B cell (primary cell): ENCODE results near the gene CYP26A1. TPM values are rescaled to one million over a fixed set of nuclear protein-coding genes. Genes with fewer than 3 reads are reported as not detected.

Source experiments
- ATAC-seq: fragments of 200-7000 bp; cut with Tn5 transposase; one replicate; pipeline ENCODE4 v1.10.0; 2021; ENCODE audit warnings: low read depth, mild to moderate bottlenecking, moderate number of reproducible peaks, moderate library complexity
- CTCF ChIA-PET: fragments of 350-600 bp; sonication (Branson Sonifier 250); formaldehyde crosslinking; loops from one replicate; lab custom pipeline; 2021; ENCODE audit warnings: antibody characterized with exemption, inconsistent platforms; lab: Charles Lee
- POLR2A ChIA-PET: fragments of 350-600 bp; sonication (Branson Sonifier 250); formaldehyde crosslinking; loops from one replicate; lab custom pipeline; 2021; ENCODE audit warnings: antibody characterized with exemption; lab: Charles Lee
- DNase-seq: peaks from one replicate; pipeline ENCODE4 v3.0.0; 2013
- H2AFZ ChIP-seq: 2 replicates; pipeline ENCODE4 v1.6.1; 2012; ENCODE audit warnings: mild to moderate bottlenecking, low read depth, low read length; ENCODE audit not compliant: insufficient read depth, poor library complexity, severe bottlenecking
- H3K27ac ChIP-seq, 2 donors: 1 replicate in 1 of 2; 2 replicates in 1 of 2; pipeline ENCODE4 v1.5.1; 2012 to 2013; ENCODE audit warnings: low read length in 2 of 2, mild to moderate bottlenecking in 2 of 2, moderate library complexity in 1 of 2
- H3K27me3 ChIP-seq, 4 experiments: fragments of 200-600 bp in 1 of 4; sonication (generic) in 1 of 4; replicated peaks in 1 of 4; 1 replicate in 2 of 4; 2 replicates in 2 of 4; pipeline versions ENCODE4 v1.6.1 to v1.7.0; 2013 to 2016; ENCODE audit warnings: low read length in 3 of 4, mild to moderate bottlenecking in 2 of 4, mixed read lengths in 1 of 4, moderate library complexity in 1 of 4; ENCODE audit not compliant: insufficient read depth in 4 of 4, control insufficient read depth in 3 of 4; ENCODE audit errors: control extremely low read depth in 1 of 4
- H3K36me3 ChIP-seq, 2 experiments: replicated peaks in 1 of 2; 1 replicate in 1 of 2; 2 replicates in 1 of 2; pipeline versions ENCODE4 v1.6.1 to v1.7.1; 2013; ENCODE audit warnings: low read length in 1 of 2; ENCODE audit not compliant: insufficient read depth in 2 of 2, control insufficient read depth in 1 of 2; ENCODE audit errors: control extremely low read depth in 1 of 2, extremely low read depth in 1 of 2
- H3K4me1 ChIP-seq, 2 donors: fragments of 200-600 bp in 1 of 2; sonication (generic) in 1 of 2; 1 replicate in 1 of 2; 2 replicates in 1 of 2; pipeline versions ENCODE4 v1.5.1 to v1.6.1; 2013 to 2017; ENCODE audit warnings: low read length in 2 of 2; ENCODE audit not compliant: control insufficient read depth in 2 of 2, insufficient read depth in 2 of 2
- H3K4me2 ChIP-seq: replicated peaks from 2 replicates; pipeline ENCODE3; 2012; ENCODE audit warnings: mild to moderate bottlenecking, low read depth, low read length; ENCODE audit not compliant: poor library complexity, severe bottlenecking
- H3K4me3 ChIP-seq, 5 experiments: fragments of 200-600 bp in 1 of 5; sonication (generic) in 1 of 5; 1 replicate in 3 of 5; 2 replicates in 2 of 5; pipeline versions ENCODE4 v1.5.1 to v1.7.0; 2011 to 2016; ENCODE audit warnings: low read length in 4 of 5, mild to moderate bottlenecking in 4 of 5, low read depth in 2 of 5, control low read depth in 1 of 5, moderate library complexity in 1 of 5; ENCODE audit not compliant: insufficient read depth in 1 of 5; ENCODE audit errors: control extremely low read depth in 1 of 5, extremely low read depth in 1 of 5
- H3K79me2 ChIP-seq: fragments of 200-600 bp; sonication (generic); one replicate; pipeline ENCODE4 v1.6.0; 2016; ENCODE audit warnings: low read length; ENCODE audit not compliant: control insufficient read depth, insufficient read depth
- H3K9ac ChIP-seq: fragments of 200-600 bp; sonication (generic); 2 replicates; pipeline ENCODE4 v1.6.1; 2017; ENCODE audit warnings: mild to moderate bottlenecking, low read length, moderate library complexity
- H3K9me3 ChIP-seq, 3 donors: one replicate each; pipeline versions ENCODE4 v1.6.1 to v1.7.1; 2013; ENCODE audit warnings: low read length in 2 of 3; ENCODE audit not compliant: control insufficient read depth in 2 of 3, insufficient read depth in 1 of 3; ENCODE audit errors: control extremely low read depth in 1 of 3
- H4K20me1 ChIP-seq: 2 replicates; pipeline ENCODE4 v1.6.0; 2012; ENCODE audit warnings: mild to moderate bottlenecking, low read length; ENCODE audit not compliant: insufficient read depth, control insufficient read depth, poor library complexity, severe bottlenecking
- H3K27ac Mint-ChIP-seq: one replicate; pipeline ENCODE4 v1.8.0; 2021; ENCODE audit warnings: mixed read lengths
- H3K27me3 Mint-ChIP-seq: one replicate; pipeline ENCODE4 v1.8.0; 2021; ENCODE audit warnings: mixed read lengths
- H3K4me1 Mint-ChIP-seq: one replicate; pipeline ENCODE4 v1.8.0; 2021; ENCODE audit warnings: mixed read lengths
- H3K4me3 Mint-ChIP-seq: one replicate; pipeline ENCODE4 v1.8.0; 2021; ENCODE audit warnings: mixed read lengths
- H3K9me3 Mint-ChIP-seq: one replicate; pipeline ENCODE4 v1.8.0; 2022; ENCODE audit warnings: mixed read lengths; ENCODE audit not compliant: insufficient read depth
- CTCF ChIP-seq: fragments of 200-600 bp; IDR thresholded peaks from one replicate; pipeline ENCODE4 v1.8.0; 2022; ENCODE audit warnings: antibody characterized with exemption, mild to moderate bottlenecking
- EZH2 ChIP-seq: IDR thresholded peaks from 2 replicates; pipeline ENCODE4 v1.6.1; 2012; ENCODE audit warnings: borderline replicate concordance, low read depth, mild to moderate bottlenecking, moderate library complexity, low read length; ENCODE audit not compliant: insufficient read depth, poor library complexity, severe bottlenecking
- WGBS: methylation state at CpG from one replicate; pipeline ENCODE4 v1.1.5; 2013; ENCODE audit warnings: missing lambda C conversion rate; ENCODE audit not compliant: insufficient coverage; 5-methylcytosine and 5-hydroxymethylcytosine counted together
- intact Hi-C: fragments of 100-400 bp; cut with micrococcal nuclease; formaldehyde crosslinking; loops from one replicate; pipeline ENCODE4 v1.10.0; 2022
- polyA plus RNA-seq: library from polyadenylated mRNA; depleted of rRNA; stranded (reverse); fragments of >200 nt; gene quantifications from 2 replicates; pipeline ENCODE4 v1.2.3, GENCODE V29; 2012
- total RNA-seq, 2 donors: library from RNA; stranded (reverse); fragments of 120-200 nt in 1 of 2; gene quantifications; 1 replicate in 1 of 2; 2 replicates in 1 of 2; pipeline versions ENCODE4 v1.2.3 to v1.2.4, GENCODE V29; 2013 to 2022

Gene CYP26A1
- total and polyA plus RNA-seq, 2 donors (not counting 1 experiment from before 2014, with no cell fraction given): not detected

- POLR2A ChIA-PET: no interaction called here
- H3K4me1 Mint-ChIP-seq: peaks cover 8% of the 10 kb centered on the region
- Histone ChIP-seq H3K36me3 (no peaks in the 10 kb centered on the region), H3K4me1 (peaks cover 0 to 5% of the 10 kb centered on the region in 2 donors), H2AFZ (peak overlapping the region; percentile 23), H4K20me1 (no peaks in the 10 kb centered on the region), H3K27ac (no peak overlapping the region), H3K27me3 (peaks cover 0 to 28% (median 12%) of the 10 kb centered on the region in 4 experiments), H3K4me3 (no peak overlapping the region), H3K9me3 (peaks cover 0 to 6% (median 0%) of the 10 kb centered on the region in 3 donors), H3K79me2 (no peaks in the 10 kb centered on the region), H3K4me2 (peak overlapping the region; percentile 18), H3K9ac (no peak overlapping the region)
- TF ChIP-seq EZH2 (no peak), CTCF (peak; percentile 79)
- 58% methylated on average over 22 of the region's 22 CpGs for WGBS
- intact Hi-C loops: loop anchor here (1.0 kb wide), 1 partner anchor 209 kb away; no protein-coding TSS in a partner anchor
- H3K27me3 Mint-ChIP-seq: peaks cover 51% of the 10 kb centered on the region
- DNase-seq (peak; percentile 64), ATAC-seq (peak; percentile 67)
- H3K4me3 Mint-ChIP-seq: no peak overlapping the region
- H3K9me3 Mint-ChIP-seq: no peaks in the 10 kb centered on the region
- CTCF ChIA-PET: interaction anchor here (0.9 to 2.4 kb wide), 12 partner anchors 10 to 402 kb away, joined by 3 to 9 read pairs (median 4); partner anchors contain the start of gene MYOF
- no peak overlapping the region for H3K27ac Mint-ChIP-seq
Observed at GRCh38 chr10:93080350-93081046, 6.8 kb downstream of the CYP26A1 start.

- Histone ChIP-seq H3K4me2 (no peak overlapping the region), H2AFZ (no peak overlapping the region), H3K27me3 (peaks cover 0 to 21% (median 10%) of the 10 kb centered on the region in 4 experiments), H3K9ac (no peak overlapping the region), H3K79me2 (no peaks in the 10 kb centered on the region), H3K4me3 (no peak overlapping the region), H3K36me3 (no peaks in the 10 kb centered on the region), H4K20me1 (no peaks in the 10 kb centered on the region), H3K4me1 (peaks cover 0 to 5% of the 10 kb centered on the region in 2 donors), H3K27ac (no peak overlapping the region), H3K9me3 (peaks cover 0 to 6% (median 0%) of the 10 kb centered on the region in 3 donors)
- H3K9me3 Mint-ChIP-seq: no peaks in the 10 kb centered on the region
- peaks cover 51% of the 10 kb centered on the region for H3K27me3 Mint-ChIP-seq
- 67% methylated on average over 3 of the region's 3 CpGs for WGBS
- no peak overlapping the region for H3K4me3 Mint-ChIP-seq
- no peak for DNase-seq
- ChIA-PET POLR2A (no interaction called here), CTCF (interaction anchor here (1.1 to 2.0 kb wide), 7 partner anchors 11 to 276 kb away, joined by 3 to 9 read pairs (median 4); no protein-coding TSS in a partner anchor)
- H3K27ac Mint-ChIP-seq: no peak overlapping the region
- TF ChIP-seq EZH2 (no peak), CTCF (no peak)
- H3K4me1 Mint-ChIP-seq: peaks cover 6% of the 10 kb centered on the region
- no peak for ATAC-seq
- intact Hi-C loops: no loop called here
Observed at GRCh38 chr10:93081318-93081717, 7.6 kb downstream of the CYP26A1 start.
